ENCODE data around the gene FAM20C.

- TF ChIP-seq CTCF (IDR thresholded peaks at IDR 0.05; ENCODE audit: insufficient read depth, low read depth, low read length) (no peak), EZH2 (IDR thresholded peaks at IDR 0.05; ENCODE audit: insufficient read depth, low read length) (no peak)
Measured at GRCh38 chr7:231858-232246, 39.5 kb downstream of the FAM20C start.

Data from astrocyte (in vitro differentiated cells and primary cell).